SW480 (cell line): ENCODE data around the gene AKAP13.

Experiments
- DNase-seq: peaks from one replicate; pipeline ENCODE4 v3.0.0-alpha.2; 2016; ENCODE audit warnings: low spot score

Gene AKAP13

GRCh38 chr15:85540085-85540797, 159.8 kb downstream of the AKAP13 start:
- no peak for DNase-seq

DNA sequence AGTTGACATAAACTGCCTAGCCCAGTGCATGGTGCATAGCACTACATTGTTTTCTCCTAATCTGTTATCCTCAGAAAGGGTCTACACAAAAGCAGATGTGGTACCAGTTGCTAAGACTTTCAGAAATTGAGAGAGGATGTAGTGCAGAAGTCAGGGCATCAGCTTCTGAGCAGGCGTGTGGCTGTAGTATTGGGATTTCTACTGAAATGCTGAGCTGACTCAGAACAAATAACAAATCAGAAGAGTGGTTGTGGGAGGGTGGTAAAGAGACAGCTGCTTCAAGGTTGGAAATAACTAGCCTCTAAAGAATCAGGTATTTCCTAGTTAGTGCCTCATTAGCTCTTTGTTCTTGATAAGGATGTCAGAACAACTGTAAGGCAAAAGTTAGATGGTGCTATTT, 161.3 kb downstream of the AKAP13 start:
- no peak for DNase-seq

DNA sequence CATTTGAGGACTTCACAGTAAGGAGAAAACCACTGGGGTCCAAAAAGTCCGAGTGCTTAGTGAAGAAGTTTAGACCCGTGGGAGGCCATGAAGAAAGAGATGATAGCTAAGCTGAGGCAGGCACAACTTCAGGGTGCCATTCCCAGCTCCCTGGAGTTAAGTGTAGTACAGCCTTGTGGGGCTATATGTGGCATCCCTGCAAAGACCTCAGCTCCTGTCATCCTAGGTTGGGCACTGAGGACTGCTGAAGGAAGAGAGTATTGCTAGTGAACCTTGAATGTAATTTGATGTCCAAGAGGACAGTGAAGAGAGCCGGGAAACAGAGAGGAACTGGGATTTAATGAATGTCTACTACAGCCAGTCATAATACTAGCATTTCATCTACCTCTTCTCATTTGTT, 162.1 kb downstream of the AKAP13 start:
- DNase-seq, result no peak

DNA sequence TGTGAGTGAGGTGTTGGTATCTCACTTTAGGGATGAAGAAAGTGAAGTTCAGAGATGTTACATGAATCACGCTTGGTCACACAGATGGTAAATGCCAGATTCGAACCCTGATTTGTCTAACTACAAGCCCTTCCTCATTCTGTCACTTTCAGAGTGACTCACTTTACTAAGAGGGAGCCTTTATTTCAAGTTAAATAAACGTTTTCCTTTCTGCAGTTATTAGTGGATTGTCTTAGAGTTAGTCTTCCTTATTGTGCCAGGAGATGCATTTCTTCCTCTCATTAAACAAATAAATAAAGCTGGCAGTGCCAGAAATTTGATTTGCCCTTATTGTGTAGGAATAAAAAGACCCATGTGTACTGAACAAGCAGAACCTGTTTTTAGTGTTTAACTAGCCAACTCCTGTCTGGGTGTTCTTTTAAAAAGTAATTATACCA, 162.5 kb downstream of the AKAP13 start:
- no peak for DNase-seq

- DNase-seq, result no peak
Observed at GRCh38 chr15:85543741-85544155, 163.3 kb downstream of the AKAP13 start.

DNA sequence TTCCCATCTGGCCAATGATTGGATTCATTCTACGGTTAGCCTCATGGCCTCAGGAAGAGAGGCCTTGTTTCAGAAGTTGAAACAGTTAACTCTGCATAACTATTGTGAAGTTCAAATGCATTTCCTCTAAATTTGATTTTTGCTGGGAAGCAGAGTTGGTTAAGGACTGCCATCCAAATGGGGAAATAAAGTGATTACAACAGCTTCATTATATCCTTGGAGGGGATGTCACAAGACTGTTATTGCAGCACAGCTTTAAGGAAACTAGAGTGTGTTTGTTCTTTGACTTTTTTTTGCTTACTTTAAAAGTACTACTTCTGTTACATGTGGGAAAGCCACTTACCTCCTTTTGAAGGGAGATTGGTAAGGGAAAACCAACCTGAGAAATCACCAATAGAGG, 164.8 kb downstream of the AKAP13 start:
- DNase-seq, result no peak

DNA sequence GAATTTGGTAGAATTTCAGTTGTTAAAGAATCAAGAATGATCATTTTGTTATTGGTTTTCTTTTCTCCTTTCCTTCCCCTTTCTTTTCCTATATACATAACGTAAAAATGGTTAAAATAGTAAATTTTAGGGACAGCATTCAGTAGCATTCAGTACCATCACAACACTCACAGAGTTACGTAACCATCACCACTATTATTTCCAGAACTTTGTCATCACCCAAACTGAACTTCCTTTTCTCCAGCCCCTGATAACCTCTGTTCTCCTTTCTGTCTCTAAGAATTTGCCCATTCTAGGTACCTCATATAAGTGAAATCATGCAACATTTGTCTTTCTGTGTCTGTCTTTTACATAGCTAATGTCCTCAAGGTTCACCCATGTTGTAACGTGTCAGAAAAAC, 165.3 kb downstream of the AKAP13 start:
- no peak for DNase-seq

GRCh38 chr15:85547386-85547785, 167.0 kb downstream of the AKAP13 start:
- no peak for DNase-seq

- no peak for DNase-seq
Observed at GRCh38 chr15:85550283-85550682, 169.9 kb downstream of the AKAP13 start.

GRCh38 chr15:85551221-85551832, 170.9 kb downstream of the AKAP13 start:
- DNase-seq, result no peak

DNA sequence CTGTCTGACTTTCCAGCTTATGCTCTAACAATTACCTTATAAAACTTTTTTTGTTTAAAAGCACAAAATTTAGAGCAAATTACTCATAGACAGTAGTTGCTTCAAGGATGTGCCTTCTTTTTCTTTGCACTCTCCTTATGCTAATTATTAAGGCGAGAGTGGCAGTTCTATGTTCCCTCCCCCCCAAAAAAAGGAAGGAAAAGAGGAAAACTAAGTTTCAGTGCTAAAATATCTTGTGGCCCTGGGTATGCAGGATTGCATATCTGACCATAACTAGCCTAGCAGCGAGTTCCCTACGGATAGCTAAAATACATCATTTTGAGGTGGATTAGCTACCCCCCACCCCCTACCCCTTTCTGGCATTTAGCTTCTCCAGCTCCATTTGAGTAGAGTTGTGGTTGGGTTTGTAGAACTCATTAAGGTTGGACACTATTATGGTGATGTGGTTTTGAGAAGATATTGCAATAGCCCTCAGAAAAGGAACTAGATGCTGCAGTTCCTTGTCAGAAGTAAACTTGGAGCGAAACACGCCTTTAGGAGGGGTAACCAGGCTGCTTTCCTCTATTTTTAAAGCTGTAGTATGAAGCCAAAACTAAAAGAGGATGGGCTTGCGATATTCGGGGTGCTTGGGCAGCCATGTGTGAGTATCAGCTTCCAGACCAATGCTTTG, 174.6 kb downstream of the AKAP13 start:
- DNase-seq, result no peak

GRCh38 chr15:85555875-85556617, 175.6 kb downstream of the AKAP13 start:
- no peak for DNase-seq

DNA sequence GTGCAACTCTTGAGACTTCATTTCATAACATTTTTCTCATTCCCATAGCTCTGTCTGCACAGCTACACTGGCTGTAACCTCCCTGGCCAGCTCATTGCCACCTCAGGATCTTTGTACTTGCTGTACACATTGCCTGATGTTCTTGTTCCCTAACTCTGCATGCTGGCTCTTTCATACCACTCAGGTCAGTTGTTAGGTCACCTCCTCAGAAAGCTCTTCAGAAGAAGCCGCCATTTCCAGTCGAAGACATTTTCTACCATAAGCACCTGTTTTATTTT, 176.2 kb downstream of the AKAP13 start:
- DNase-seq, result no peak

GRCh38 chr15:85557385-85557784, 177.0 kb downstream of the AKAP13 start:
- DNase-seq, result no peak

GRCh38 chr15:85558848-85559247, 178.4 kb downstream of the AKAP13 start:
- no peak for DNase-seq

DNA sequence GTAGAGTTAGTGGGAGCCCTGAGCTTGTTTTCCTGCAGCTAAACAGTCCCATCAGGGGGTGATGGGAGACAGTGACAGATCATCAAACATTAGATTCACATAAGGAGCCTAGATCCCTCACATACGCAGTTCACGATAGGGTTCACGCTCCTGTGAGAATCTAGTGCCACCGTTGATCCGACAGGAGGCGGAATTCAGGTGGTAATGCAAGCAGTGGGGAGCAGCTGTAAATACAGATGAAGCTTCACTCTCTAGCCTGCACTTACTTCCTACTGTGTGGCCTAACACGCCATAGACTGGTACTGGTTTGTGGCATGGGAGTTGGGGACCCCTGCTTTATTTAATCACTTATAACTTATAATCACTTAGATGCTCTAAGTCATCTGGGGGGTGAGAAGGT, 179.1 kb downstream of the AKAP13 start:
- no peak for DNase-seq

- no peak for DNase-seq
Observed at GRCh38 chr15:85562824-85563223, 182.4 kb downstream of the AKAP13 start.

GRCh38 chr15:85563328-85563727, 182.9 kb downstream of the AKAP13 start:
- DNase-seq, result no peak

DNA sequence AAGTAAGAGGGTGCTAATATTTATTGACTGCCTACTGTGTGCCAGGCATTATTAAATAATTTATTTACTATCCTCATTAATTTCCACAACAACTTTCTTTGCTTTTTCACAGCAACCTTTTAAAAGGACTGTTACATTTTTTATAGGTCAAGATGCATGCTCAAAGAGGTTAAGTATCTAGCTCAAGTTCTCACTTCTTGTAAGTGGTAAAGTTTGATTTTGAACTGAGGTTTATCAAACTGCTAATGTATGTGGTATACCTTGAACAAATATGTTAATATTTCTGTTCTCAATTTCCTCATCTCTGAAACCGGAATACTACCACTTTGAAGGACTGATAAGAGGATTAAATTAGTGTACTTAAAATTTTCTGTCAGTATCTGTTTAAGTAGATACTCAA, 183.3 kb downstream of the AKAP13 start:
- no peak for DNase-seq

GRCh38 chr15:85564686-85565085, 184.3 kb downstream of the AKAP13 start:
- no peak for DNase-seq

GRCh38 chr15:85568261-85568808, 187.9 kb downstream of the AKAP13 start:
- DNase-seq, result no peak

DNA sequence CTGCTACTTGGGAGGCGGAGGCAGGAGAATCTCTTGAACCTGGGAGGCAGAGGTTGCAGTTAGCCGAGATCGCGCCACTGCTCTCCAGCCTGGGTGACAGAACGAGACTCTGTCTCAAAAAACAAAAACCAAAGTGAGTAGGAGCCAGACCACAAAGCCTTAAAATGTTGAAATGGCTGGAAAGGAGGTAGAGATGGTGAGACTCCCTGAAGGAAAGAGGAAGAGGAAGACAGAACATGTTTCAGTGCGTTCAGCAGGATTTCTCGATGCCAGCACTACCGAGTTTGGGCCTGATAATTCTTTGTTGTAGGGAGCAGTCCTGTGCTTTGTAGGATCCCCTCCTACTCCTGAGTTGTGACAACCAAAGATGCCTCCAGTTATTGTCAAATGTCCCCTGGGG, 189.9 kb downstream of the AKAP13 start:
- no peak for DNase-seq

GRCh38 chr15:85571780-85572179, 191.4 kb downstream of the AKAP13 start:
- no peak for DNase-seq
